AG09309 (cell line): ENCODE measurements around the gene MROH2A.

Experiments
- DNase-seq: peaks from one replicate; pipeline ENCODE4 v3.0.0-alpha.2; 2010; ENCODE audit warnings: low read depth
- H3K4me3 ChIP-seq: 2 replicates; pipeline ENCODE4 v1.5.1; 2011; ENCODE audit warnings: mild to moderate bottlenecking, low read depth, low read length, moderate library complexity; ENCODE audit not compliant: control insufficient read depth
- TF ChIP-seq, protein P1 (sequence below): IDR thresholded peaks from 2 replicates; pipeline ENCODE4 v1.5.1; 2011; ENCODE audit warnings: mild to moderate bottlenecking, low read depth, low read length, inconsistent platforms; ENCODE audit not compliant: insufficient read depth, control insufficient read depth; ENCODE audit errors: missing control alignments

The MROH2A gene

DNA sequence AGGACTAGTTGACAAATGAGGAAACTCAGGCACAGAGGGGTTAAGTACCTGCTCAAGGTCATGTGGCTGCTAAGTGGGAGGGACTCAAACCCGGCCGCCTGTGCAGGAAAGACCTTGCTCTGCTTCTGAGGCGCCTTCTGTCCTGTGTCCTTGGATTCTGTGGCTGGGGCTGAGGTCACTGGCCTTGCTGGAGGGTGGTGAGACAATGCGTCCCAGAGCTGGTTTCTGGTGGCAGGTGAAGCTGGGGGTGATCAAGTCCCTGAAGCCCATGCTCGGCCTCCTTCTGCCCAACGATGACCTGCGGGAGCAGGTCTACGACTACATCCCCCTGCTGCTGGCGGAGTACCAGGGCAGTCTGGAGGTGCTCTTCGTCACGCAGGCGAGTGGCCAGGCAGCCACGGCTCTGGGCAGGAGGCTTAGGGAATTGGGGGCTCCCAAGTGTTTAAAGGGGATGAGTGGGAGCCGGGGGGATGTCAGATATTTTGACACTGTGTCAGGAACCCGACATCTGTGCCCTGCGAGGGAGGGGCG, 16.1 kb downstream of the MROH2A start:
- no peak overlapping the region for H3K4me3 ChIP-seq
- TF ChIP-seq, protein P1, sequence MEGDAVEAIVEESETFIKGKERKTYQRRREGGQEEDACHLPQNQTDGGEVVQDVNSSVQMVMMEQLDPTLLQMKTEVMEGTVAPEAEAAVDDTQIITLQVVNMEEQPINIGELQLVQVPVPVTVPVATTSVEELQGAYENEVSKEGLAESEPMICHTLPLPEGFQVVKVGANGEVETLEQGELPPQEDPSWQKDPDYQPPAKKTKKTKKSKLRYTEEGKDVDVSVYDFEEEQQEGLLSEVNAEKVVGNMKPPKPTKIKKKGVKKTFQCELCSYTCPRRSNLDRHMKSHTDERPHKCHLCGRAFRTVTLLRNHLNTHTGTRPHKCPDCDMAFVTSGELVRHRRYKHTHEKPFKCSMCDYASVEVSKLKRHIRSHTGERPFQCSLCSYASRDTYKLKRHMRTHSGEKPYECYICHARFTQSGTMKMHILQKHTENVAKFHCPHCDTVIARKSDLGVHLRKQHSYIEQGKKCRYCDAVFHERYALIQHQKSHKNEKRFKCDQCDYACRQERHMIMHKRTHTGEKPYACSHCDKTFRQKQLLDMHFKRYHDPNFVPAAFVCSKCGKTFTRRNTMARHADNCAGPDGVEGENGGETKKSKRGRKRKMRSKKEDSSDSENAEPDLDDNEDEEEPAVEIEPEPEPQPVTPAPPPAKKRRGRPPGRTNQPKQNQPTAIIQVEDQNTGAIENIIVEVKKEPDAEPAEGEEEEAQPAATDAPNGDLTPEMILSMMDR: no peak
- no peak for DNase-seq

GRCh38 chr2:233795735-233796171, 17.6 kb downstream of the MROH2A start:
- no peak for DNase-seq
- TF ChIP-seq, protein P1: no peak
- H3K4me3 ChIP-seq: no peak overlapping the region

DNA sequence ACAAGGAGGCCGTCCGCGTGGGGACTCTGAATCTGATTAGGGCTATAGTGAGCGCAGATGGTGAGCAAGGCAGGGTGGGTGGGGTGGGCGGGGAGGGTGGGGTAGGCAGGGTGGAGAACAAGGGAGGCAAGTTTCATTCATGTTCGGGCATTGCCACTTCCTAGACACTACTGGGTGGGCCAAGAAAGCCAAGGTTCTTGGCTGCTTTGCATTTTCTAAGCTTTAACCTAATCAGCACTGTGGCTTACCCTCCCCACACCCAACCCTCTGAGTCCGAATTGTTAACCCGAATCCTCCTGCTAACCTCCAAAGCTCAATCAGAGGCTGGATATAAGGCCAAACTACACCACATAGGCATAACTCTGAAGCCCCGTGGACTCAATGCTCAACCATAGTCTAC, 18.1 kb downstream of the MROH2A start:
- TF ChIP-seq, protein P1: no peak
- H3K4me3 ChIP-seq: no peak overlapping the region
- DNase-seq: no peak

- TF ChIP-seq, protein P1: no peak
- no peak overlapping the region for H3K4me3 ChIP-seq
- no peak for DNase-seq
Measured at GRCh38 chr2:233798335-233799086, 20.4 kb downstream of the MROH2A start.

DNA sequence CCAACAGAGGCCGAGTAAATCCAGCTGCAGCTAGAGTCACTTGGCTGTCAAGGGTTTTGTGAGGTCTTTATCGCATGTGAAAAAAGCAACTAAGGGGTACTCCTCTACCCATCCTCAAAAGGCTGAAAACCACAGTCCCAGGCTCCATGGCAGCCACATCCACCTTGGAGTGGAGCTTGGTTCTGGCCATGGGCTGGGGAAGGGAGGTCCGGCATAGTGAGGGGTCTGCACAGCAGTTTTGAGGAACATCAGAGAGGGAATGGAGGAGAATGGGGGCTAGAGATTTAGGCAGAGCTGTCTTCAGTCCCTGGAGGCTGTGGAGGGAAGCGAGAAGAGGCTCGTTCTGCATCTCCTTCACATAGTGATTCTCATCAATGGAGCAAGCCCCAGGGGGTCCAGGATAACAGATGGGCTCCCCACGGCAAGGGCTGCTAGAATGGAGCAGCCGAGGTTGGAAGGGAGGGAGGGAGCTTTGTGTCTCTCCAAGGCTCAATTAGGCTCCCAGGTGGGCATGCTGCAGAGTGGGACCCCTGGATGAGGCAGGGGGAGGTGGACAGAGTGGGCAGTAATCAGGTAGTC, 21.0 kb downstream of the MROH2A start:
- TF ChIP-seq, protein P1: no peak
- no peak for DNase-seq
- no peak overlapping the region for H3K4me3 ChIP-seq

GRCh38 chr2:233799716-233800115, 21.6 kb downstream of the MROH2A start:
- TF ChIP-seq, protein P1: no peak
- DNase-seq: no peak
- no peak overlapping the region for H3K4me3 ChIP-seq
